GM19193 (cell line): ENCODE results near the gene PTPN18.

Source experiments
- POLR2A ChIP-seq: IDR thresholded peaks from 4 replicates; pipeline ENCODE4 v1.6.1; 2011; ENCODE audit not compliant: insufficient read depth, insufficient read length; ENCODE audit errors: extremely low read depth

PTPN18 gene

GRCh38 chr2:130393318-130393910 lies 37.6 kb downstream of the PTPN18 start:
- no peak for TF ChIP-seq POLR2A
